D721Med (cell line): ENCODE data around the gene TOR1A.
"Not testable (repeated sequence)": the region's sequence is repeated elsewhere in the genome, so short reads cannot be mapped to it uniquely, and the experiment has no call there.

Source experiments
- DNase-seq: peaks from one replicate; pipeline ENCODE4 v3.0.0; 2011; ENCODE audit warnings: low spot score; ENCODE audit not compliant: insufficient read length
- FAIRE-seq: peaks from 2 replicates; lab custom pipeline; 2011; peaks lifted over from hg19 to GRCh38; lab: Jason Lieb, UNC
- TF ChIP-seq, protein P1 (sequence below): IDR thresholded peaks from 2 replicates; pipeline ENCODE4 v1.5.1; 2012; ENCODE audit warnings: mild to moderate bottlenecking, control low read depth; ENCODE audit not compliant: insufficient read depth; ENCODE audit errors: missing control alignments

The TOR1A gene

GRCh38 chr9:129779560-129780190 is 44.3 kb downstream of the TOR1A start:
- TF ChIP-seq, protein P1, sequence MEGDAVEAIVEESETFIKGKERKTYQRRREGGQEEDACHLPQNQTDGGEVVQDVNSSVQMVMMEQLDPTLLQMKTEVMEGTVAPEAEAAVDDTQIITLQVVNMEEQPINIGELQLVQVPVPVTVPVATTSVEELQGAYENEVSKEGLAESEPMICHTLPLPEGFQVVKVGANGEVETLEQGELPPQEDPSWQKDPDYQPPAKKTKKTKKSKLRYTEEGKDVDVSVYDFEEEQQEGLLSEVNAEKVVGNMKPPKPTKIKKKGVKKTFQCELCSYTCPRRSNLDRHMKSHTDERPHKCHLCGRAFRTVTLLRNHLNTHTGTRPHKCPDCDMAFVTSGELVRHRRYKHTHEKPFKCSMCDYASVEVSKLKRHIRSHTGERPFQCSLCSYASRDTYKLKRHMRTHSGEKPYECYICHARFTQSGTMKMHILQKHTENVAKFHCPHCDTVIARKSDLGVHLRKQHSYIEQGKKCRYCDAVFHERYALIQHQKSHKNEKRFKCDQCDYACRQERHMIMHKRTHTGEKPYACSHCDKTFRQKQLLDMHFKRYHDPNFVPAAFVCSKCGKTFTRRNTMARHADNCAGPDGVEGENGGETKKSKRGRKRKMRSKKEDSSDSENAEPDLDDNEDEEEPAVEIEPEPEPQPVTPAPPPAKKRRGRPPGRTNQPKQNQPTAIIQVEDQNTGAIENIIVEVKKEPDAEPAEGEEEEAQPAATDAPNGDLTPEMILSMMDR = no peak
- DNase-seq (no peak), FAIRE-seq (no peak)

DNA sequence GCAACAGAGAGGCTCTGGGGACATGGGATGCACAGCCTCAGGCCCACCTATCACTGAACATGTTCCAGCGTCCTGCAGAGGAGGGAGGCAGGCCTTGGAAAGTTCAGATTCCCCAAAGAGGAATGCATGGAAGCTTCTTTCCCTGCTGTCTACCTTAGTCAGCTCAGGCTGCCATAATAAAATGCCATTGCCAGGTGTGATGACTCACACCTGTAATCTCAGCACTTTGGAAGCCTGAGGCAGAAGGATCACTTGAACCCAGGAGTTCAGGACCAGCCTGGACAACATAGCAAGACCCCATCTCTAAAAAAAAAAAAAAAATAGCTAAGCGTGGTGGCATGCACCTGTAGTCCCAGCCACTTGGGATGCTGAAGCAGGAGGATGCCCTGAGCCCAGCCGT is 45.5 kb downstream of the TOR1A start:
- DNase-seq = no peak
- TF ChIP-seq, protein P1 = no peak
- no peak for FAIRE-seq

DNA sequence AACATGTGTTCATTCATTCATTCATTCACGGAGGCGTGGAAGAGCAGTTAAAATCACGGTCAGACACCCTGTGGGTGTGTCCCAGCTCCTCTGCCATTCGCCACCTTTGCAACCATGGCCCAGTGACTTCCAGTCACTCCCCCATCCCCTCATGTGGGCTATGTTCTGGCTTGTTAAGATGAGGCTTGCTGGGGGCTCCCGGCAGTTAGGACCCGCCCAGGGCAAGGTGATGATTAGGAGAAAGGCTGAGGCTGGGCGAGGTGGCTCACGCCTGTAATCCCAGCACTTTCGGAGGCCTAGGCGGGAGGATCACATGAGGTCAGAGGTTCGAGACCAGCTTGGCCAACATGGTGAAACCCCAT is 46.2 kb downstream of the TOR1A start:
- TF ChIP-seq, protein P1 = no peak
- FAIRE-seq (no peak), DNase-seq (no peak)

DNA sequence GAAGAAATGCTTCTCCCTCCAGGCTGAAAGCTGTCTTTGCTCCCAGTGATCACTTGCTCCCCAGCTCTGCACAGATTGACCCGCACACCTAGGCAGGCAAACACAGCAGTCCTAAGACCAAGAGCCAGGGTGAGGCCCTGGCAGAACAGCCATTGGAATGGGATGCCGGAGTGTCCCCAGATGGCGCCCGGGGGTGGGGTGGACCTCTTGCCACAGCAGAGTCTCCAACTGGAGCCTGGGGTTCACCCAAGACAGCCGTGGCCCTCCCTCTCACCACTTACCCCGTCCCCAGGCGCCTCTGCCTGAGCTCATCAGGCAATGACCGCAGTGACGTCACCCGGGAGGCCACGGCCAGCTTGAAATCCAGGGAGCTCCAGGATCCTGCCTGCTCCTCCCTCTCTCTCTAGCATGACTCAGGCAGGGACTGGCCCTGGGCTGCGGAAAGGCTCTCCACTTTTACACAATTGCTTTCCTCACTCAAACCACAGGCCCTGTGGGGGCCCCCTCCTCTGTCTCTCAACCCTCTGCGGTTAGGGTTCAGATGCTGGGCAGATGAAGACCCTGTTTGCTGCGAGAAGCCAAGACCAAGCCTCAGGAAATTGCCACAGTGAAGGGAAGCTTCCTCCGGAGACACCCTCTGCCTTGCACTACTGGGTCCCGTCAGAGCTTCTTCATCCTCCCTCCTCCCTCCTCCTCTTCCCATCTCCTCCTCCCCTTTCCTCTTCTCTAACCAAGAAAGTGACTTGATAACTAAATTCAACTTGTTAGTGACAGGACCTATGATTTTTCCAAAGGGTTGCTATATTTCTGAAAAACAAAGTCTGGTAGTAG is 46.8 kb downstream of the TOR1A start:
- DNase-seq (no peak), FAIRE-seq (no peak)
- TF ChIP-seq, protein P1 = no peak

- DNase-seq (no peak), FAIRE-seq (no peak)
- TF ChIP-seq, protein P1 = no peak
Measured at GRCh38 chr9:129776566-129776937, 47.4 kb downstream of the TOR1A start.

DNA sequence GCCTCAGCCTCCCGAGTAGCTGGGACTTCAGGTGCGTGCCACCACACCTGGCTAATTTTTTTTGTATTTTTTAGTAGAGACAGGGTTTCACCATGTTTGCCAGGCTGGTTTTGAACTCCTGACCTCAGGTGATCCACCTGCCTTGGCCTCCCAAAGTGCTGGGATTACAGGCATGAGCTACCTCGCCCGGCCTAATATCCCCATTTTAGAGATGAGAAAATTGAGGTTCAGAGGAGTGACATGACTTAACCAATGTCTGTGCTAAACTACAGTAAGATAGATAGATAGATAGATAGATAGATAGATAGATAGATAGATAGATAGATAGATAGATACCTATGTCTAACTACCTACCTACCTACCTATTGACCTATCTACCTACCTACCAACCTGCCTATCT is 47.8 kb downstream of the TOR1A start:
- not testable (repeated sequence) for DNase-seq, FAIRE-seq

- FAIRE-seq = no peak
- TF ChIP-seq, protein P1 = no peak
- DNase-seq = no peak
Measured at GRCh38 chr9:129775448-129775798, 48.5 kb downstream of the TOR1A start.
